Neural progenitor cell (in vitro differentiated cells): Measurements from ENCODE around the gene USP2.

Experiments
- EZH2 ChIP-seq: fragments of 200-600 bp; sonication (generic); IDR thresholded peaks from 2 replicates; pipeline ENCODE4 v1.6.1; 2017; ENCODE audit warnings: antibody characterized with exemption, mild to moderate bottlenecking, moderate library complexity
- EZH2phosphoT487 ChIP-seq: fragments of 200-600 bp; sonication (generic); IDR thresholded peaks from 2 replicates; pipeline ENCODE4 v1.6.1; 2017; ENCODE audit warnings: antibody characterized with exemption
- TF ChIP-seq, protein P1 (sequence below): fragments of 200-600 bp; sonication (generic); IDR thresholded peaks from 2 replicates; pipeline ENCODE4 v1.5.1; 2017; ENCODE audit warnings: antibody characterized with exemption, mild to moderate bottlenecking

DNA sequence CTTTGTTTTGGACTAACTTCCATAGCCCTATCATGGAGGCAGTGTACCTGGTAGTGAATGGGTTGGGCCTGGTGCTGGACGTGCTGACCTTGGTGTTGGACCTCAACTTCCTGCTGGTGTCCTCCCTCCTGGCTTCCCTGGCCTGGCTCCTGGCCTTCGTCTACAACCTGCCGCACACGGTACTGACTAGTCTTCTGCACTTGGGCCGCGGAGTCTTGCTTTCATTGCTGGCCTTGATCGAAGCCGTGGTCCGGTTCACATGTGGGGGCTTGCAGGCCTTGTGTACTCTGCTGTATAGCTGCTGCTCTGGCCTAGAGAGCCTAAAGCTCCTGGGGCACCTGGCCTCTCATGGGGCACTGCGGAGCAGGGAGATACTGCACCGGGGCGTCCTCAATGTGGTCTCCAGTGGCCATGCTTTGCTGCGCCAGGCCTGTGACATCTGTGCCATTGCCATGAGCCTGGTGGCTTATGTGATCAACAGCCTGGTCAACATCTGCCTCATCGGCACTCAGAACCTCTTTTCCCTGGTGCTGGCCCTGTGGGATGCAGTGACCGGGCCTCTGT lies 46.3 kb downstream of the USP2 start:
- TF ChIP-seq, protein P1, sequence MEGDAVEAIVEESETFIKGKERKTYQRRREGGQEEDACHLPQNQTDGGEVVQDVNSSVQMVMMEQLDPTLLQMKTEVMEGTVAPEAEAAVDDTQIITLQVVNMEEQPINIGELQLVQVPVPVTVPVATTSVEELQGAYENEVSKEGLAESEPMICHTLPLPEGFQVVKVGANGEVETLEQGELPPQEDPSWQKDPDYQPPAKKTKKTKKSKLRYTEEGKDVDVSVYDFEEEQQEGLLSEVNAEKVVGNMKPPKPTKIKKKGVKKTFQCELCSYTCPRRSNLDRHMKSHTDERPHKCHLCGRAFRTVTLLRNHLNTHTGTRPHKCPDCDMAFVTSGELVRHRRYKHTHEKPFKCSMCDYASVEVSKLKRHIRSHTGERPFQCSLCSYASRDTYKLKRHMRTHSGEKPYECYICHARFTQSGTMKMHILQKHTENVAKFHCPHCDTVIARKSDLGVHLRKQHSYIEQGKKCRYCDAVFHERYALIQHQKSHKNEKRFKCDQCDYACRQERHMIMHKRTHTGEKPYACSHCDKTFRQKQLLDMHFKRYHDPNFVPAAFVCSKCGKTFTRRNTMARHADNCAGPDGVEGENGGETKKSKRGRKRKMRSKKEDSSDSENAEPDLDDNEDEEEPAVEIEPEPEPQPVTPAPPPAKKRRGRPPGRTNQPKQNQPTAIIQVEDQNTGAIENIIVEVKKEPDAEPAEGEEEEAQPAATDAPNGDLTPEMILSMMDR = no peak
- TF ChIP-seq EZH2phosphoT487 (no peak), EZH2 (no peak)
